Dendritic cell treated with granulocyte-macrophage colony-stimulating factor and Interleukin-4, amounts not matched to agents 40 ng/mL and 50 ng/mL, for 4 days (primary cell): ENCODE results near the gene SNRNP40.

ENCODE experiments used
- H3K27ac Mint-ChIP-seq: one replicate; pipeline ENCODE4 v1.8.0; 2022; ENCODE audit warnings: mild to moderate bottlenecking, mixed read lengths
- H3K27me3 Mint-ChIP-seq: one replicate; pipeline ENCODE4 v1.8.0; 2022; ENCODE audit warnings: mild to moderate bottlenecking, mixed read lengths
- H3K36me3 Mint-ChIP-seq: one replicate; pipeline ENCODE4 v1.8.0; 2022; ENCODE audit warnings: low read depth, mixed read lengths
- H3K4me1 Mint-ChIP-seq: one replicate; pipeline ENCODE4 v1.8.0; 2022; ENCODE audit warnings: low read depth, mixed read lengths
- H3K4me3 Mint-ChIP-seq: one replicate; pipeline ENCODE4 v1.8.0; 2022; ENCODE audit warnings: mild to moderate bottlenecking, moderate library complexity, mixed read lengths
- H3K9me3 Mint-ChIP-seq: one replicate; pipeline ENCODE4 v1.8.0; 2022; ENCODE audit warnings: mixed read lengths
- intact Hi-C: fragments of 100-400 bp; cut with micrococcal nuclease; formaldehyde crosslinking; loops from one replicate; pipeline ENCODE4 v1.15.0; 2022

The SNRNP40 gene

DNA sequence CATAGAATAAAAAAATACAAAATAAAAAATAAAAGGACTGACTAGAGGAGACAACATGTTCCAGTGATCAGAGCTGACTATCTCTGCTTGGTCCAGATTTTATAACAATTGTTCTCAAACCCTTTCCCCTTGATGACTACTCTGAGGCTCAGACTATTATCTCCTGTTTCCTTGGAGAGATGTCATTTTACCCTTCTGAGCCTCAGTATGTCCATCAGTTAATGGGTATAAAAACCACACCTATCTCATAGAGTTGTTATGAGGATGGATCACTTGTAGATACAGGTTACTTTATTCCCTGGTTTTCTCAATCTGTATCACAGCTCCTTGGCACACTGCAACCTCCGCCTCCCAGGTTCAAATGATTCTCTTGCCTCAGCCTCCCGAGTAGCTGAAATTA is 63.9 kb downstream of the SNRNP40 start:
- Mint-ChIP-seq H3K4me3 (no peak overlapping the region), H3K9me3 (no peaks in the 10 kb centered on the region), H3K27me3 (peaks cover 37% of the 10 kb centered on the region), H3K27ac (no peak overlapping the region), H3K4me1 (no peaks in the 10 kb centered on the region), H3K36me3 (no peaks in the 10 kb centered on the region)
- intact Hi-C loops, result no loop called here

DNA sequence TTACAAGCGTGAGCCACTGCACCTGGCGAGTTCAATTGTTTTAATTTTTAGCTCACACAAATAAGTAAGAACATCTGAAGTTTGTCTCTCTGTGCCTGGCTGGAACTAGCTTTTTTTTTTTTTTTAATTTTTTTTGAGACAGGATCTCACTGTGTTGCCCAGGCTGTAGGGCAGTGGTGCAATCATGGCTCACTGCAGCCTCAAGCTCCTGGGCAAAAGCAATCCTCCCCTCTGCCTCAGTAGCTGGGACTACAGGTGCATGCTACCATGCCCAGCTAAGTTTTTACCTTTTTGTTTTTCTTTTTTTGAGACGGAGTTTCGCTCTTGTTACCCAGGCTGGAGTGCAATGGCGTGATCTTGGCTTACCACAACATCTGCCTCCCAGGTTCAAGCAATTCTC is 64.8 kb downstream of the SNRNP40 start:
- Mint-ChIP-seq H3K27ac (no peak overlapping the region), H3K4me3 (no peak overlapping the region), H3K4me1 (no peaks in the 10 kb centered on the region), H3K27me3 (peaks cover 29% of the 10 kb centered on the region), H3K9me3 (no peaks in the 10 kb centered on the region), H3K36me3 (no peaks in the 10 kb centered on the region)
- intact Hi-C loops, result no loop called here

DNA sequence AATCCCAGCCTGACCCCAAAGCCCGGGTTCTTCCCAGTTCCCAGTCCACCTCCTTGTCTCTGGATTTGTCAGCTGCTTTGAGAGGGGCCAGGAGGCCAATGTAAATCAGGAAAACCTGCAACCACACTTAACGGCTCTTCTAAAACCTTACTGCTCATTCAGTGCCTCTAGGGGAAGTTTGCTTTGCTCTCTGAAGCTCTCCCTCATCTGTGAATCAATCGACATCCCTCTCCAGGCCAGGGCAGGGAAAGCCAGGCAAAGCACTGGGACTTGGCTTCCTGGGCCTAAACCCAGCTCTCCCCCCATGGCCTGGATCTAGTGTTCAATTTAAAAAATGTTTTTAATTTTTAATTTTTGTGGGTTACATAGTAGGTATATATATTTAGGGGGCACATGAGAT is 66.2 kb downstream of the SNRNP40 start:
- intact Hi-C loops, result no loop called here
- Mint-ChIP-seq H3K4me1 (no peaks in the 10 kb centered on the region), H3K9me3 (no peaks in the 10 kb centered on the region), H3K36me3 (no peaks in the 10 kb centered on the region), H3K27me3 (peaks cover 21% of the 10 kb centered on the region), H3K27ac (no peak overlapping the region), H3K4me3 (no peak overlapping the region)

DNA sequence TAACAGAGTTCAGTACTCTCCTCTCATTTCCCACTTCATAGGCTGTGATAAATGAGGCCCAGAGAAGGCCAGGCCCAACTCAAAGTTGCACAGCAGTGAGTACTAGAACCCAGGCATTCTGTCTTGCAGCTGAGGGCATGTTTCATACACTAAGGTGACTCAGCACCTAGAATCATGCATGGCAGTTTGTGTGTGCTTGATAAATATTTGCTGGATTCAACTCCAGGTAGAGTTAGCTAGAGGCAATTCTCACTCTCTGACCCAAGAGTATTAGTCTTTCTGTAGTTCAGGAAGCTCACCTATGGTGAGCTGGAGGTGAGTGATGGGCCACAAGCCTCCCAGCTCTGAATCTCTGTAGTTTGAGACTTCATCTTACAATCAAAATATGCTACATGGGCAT is 67.6 kb downstream of the SNRNP40 start:
- Mint-ChIP-seq H3K9me3 (no peaks in the 10 kb centered on the region), H3K36me3 (no peaks in the 10 kb centered on the region), H3K4me3 (no peak overlapping the region), H3K27me3 (peaks cover 10% of the 10 kb centered on the region), H3K27ac (no peak overlapping the region), H3K4me1 (no peaks in the 10 kb centered on the region)
- intact Hi-C loops, result no loop called here

DNA sequence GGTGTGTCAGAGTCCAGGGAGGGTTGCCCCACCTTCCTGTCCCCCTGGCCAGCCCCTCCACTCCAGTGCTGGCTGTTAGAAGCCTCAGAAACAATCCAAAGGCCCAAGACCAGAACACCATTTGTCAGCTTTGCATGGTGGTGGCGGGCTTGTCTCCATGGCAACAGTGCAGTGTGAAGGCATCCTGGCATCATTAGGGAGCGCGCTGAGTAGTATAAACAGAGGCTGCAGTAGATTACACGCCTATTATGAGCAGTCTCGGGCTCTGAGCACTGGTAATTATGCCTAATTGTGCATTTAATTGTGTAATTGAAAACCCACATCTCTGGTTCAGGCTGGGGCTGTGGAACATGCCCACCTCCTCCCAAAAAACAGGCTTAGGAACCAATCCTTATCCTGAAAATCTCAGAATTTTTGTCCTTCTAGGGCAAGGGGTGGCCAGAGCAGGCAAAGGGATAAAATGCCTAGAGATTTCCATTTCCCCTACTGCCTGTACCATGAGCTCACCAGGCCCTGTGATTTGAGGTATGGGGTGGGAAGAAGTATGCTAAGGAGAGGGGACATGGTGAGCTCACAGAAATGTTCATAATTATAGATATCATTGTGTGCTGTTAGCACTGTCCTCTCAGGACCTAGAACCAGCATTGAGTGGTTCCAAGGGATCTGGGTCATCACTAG is 68.6 kb downstream of the SNRNP40 start:
- no peaks in the 10 kb centered on the region for H3K36me3 Mint-ChIP-seq
- H3K9me3 Mint-ChIP-seq, result no peaks in the 10 kb centered on the region
- H3K27ac Mint-ChIP-seq, result no peak overlapping the region
- intact Hi-C loops, result no loop called here
- peaks cover 9% of the 10 kb centered on the region for H3K27me3 Mint-ChIP-seq
- no peak overlapping the region for H3K4me3 Mint-ChIP-seq
- H3K4me1 Mint-ChIP-seq, result no peaks in the 10 kb centered on the region

DNA sequence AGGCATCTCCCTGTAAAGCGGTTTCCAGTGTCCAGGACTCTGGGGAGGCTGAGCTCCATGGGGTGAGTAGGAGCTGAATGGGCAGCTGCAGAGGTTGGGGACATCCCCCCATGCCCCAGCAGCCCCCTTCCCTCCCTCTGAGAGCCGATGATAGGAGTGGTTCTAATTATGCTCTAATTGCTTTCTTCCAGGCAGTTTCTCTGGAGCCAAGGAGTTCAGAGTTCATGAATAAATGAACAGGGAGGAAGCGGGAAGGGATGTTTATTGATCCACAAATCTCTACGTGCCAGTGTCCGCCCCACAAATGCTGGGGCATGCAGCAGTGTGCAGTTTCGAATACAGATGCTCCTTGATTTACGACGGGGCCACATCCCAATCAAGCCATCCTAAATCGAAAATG is 72.5 kb downstream of the SNRNP40 start:
- H3K4me3 Mint-ChIP-seq, result no peak overlapping the region
- H3K4me1 Mint-ChIP-seq, result no peaks in the 10 kb centered on the region
- intact Hi-C loops, result no loop called here
- H3K27me3 Mint-ChIP-seq, result peaks cover 7% of the 10 kb centered on the region
- no peaks in the 10 kb centered on the region for H3K9me3 Mint-ChIP-seq
- no peak overlapping the region for H3K27ac Mint-ChIP-seq
- no peaks in the 10 kb centered on the region for H3K36me3 Mint-ChIP-seq

DNA sequence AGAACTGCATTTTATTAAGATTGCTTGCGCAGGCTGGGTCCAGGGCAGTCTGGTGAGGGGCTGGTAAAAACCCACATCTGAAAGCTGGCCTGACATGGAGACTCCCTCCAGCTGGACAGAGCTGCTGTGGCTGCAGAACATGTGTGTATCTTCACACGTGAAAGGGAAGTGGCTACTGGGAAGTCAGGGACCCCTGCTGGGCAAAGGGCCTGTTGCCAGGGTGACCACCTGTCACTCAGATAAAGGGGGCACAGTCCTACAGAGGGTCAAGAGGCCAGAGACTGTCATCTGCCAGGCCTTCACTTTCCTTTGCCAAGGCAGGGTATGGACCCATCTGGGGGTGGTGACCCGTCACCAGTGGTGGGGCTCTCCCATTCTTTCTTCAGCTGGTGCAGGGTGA is 74.4 kb downstream of the SNRNP40 start:
- Mint-ChIP-seq H3K27me3 (peaks cover 7% of the 10 kb centered on the region), H3K9me3 (no peaks in the 10 kb centered on the region), H3K36me3 (no peaks in the 10 kb centered on the region), H3K4me3 (no peak overlapping the region), H3K4me1 (no peaks in the 10 kb centered on the region), H3K27ac (no peak overlapping the region)
- intact Hi-C loops, result no loop called here

DNA sequence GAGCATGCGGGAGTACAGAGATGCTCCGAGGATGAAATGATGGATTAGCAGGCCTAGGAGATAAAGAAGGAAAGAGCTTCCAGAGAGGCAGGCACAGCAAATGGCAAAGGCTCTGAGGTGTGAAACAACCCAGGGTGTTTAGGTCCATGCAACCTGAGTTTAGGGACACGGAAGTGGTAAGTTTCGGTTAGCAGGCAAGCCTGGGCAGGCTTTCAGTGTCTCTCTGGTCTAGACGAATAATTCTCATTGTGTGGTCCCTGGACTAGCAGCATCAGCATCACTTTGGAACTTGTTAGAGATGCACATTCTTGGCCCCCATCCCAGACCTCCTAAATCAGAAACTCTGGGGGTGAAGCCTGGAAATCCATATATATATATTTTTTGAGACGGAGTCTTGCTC is 75.5 kb downstream of the SNRNP40 start:
- Mint-ChIP-seq H3K4me1 (no peaks in the 10 kb centered on the region), H3K4me3 (no peak overlapping the region), H3K9me3 (no peaks in the 10 kb centered on the region), H3K27ac (no peak overlapping the region), H3K36me3 (no peaks in the 10 kb centered on the region), H3K27me3 (peaks cover 6% of the 10 kb centered on the region)
- intact Hi-C loops, result no loop called here

DNA sequence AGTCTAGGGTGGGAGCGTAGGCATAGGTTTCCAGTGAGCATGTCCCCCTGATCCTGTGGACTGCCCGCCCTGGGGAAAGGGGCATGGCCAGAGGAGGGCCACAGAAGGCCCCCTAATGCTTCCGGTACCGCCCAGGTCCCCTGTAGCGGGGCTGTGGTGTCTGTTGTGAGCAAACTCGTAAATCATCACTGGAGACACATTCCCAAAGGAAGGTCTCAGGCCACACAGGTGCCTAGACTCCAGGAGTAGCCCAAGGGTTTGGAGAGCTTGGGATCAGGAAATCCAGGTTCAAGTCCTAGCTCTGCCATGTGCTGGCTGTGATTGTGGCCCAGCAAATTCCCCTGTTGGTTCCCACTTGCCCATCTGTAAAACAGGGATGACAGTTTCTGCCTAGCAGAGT is 77.1 kb downstream of the SNRNP40 start:
- no peaks in the 10 kb centered on the region for H3K9me3 Mint-ChIP-seq
- H3K27ac Mint-ChIP-seq, result no peak overlapping the region
- no peaks in the 10 kb centered on the region for H3K4me1 Mint-ChIP-seq
- intact Hi-C loops, result no loop called here
- peaks cover 6% of the 10 kb centered on the region for H3K27me3 Mint-ChIP-seq
- H3K36me3 Mint-ChIP-seq, result no peaks in the 10 kb centered on the region
- H3K4me3 Mint-ChIP-seq, result no peak overlapping the region

DNA sequence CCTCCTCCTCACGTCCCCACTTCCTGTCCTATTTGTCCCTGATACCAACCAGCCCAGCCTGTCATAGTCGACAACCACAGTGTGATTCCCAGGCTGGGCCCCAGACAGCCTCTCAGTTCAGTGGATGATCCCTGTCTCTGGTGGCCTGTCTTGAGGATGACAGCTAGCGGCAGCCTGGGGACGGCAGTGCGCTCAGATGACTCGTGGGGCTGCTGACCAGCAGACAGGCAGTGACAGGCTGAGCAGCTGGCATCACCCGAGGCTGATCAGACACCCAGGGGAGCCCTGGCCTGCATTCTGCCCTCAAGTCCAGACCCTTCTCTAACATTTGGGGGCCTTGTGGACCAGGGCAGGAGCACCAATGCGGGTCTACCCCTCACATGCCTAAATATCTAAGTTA is 77.9 kb downstream of the SNRNP40 start:
- H3K9me3 Mint-ChIP-seq, result no peaks in the 10 kb centered on the region

DNA sequence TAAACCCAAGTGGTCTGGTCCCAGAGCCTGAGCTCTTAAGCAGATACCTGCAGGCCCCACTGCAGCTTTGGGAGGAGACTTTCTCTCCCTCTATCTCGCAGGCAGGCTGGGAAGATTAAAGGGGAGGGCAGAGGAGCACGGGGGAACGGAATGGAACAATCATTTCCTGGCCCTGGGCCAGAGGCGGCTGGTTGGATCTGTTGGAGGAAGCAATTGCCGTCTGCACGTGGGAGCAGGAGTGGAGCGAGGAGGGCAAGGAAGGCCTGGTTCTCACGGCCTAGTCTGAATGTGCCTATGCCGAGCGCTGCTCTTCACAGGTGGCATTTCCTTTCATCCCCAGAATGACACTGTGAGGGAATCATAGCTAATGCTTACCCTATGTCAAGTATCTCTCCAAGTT is 80.6 kb downstream of the SNRNP40 start:
- peaks cover 8% of the 10 kb centered on the region for H3K27me3 Mint-ChIP-seq
- intact Hi-C loops, result no loop called here

More for the DNA sequence above, 77.9 kb downstream of the SNRNP40 start:
- H3K4me3 Mint-ChIP-seq, result no peak overlapping the region
- intact Hi-C loops, result no loop called here
- peaks cover 8% of the 10 kb centered on the region for H3K27me3 Mint-ChIP-seq
- no peaks in the 10 kb centered on the region for H3K4me1 Mint-ChIP-seq
- no peak overlapping the region for H3K27ac Mint-ChIP-seq
- no peaks in the 10 kb centered on the region for H3K36me3 Mint-ChIP-seq

DNA sequence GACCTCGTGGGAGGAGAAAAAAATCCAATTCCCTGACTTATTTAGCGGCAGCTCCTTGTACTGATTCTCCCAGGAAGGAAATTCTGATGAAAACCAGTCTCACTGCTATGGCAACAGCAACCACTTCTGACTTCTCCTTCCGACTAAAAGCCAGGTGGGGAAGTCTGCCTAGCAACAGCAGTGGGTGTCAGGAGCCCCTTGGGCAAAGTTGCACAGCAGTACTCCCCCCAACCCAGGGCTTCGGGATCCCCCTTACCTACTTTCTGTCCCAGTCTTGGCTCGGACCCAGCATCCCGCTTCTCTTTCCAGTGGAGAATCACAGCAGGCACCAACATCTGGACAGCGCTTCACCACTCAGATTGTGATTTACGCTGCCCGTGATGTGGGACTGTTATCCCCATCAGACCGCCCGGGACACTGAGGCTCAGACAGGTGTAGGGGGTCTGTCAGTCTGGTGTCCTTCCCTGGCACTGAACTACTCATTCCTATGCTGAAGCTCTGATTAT is 81.5 kb downstream of the SNRNP40 start:
- H3K27ac Mint-ChIP-seq, result no peak overlapping the region
- no peaks in the 10 kb centered on the region for H3K4me1 Mint-ChIP-seq
- H3K9me3 Mint-ChIP-seq, result no peaks in the 10 kb centered on the region
- no peaks in the 10 kb centered on the region for H3K36me3 Mint-ChIP-seq
- intact Hi-C loops, result no loop called here
- peaks cover 8% of the 10 kb centered on the region for H3K27me3 Mint-ChIP-seq
- no peak overlapping the region for H3K4me3 Mint-ChIP-seq

More for the DNA sequence above, 80.6 kb downstream of the SNRNP40 start:
- H3K4me1 Mint-ChIP-seq, result no peaks in the 10 kb centered on the region
- no peak overlapping the region for H3K4me3 Mint-ChIP-seq
- H3K9me3 Mint-ChIP-seq, result no peaks in the 10 kb centered on the region
- no peak overlapping the region for H3K27ac Mint-ChIP-seq
- no peaks in the 10 kb centered on the region for H3K36me3 Mint-ChIP-seq

DNA sequence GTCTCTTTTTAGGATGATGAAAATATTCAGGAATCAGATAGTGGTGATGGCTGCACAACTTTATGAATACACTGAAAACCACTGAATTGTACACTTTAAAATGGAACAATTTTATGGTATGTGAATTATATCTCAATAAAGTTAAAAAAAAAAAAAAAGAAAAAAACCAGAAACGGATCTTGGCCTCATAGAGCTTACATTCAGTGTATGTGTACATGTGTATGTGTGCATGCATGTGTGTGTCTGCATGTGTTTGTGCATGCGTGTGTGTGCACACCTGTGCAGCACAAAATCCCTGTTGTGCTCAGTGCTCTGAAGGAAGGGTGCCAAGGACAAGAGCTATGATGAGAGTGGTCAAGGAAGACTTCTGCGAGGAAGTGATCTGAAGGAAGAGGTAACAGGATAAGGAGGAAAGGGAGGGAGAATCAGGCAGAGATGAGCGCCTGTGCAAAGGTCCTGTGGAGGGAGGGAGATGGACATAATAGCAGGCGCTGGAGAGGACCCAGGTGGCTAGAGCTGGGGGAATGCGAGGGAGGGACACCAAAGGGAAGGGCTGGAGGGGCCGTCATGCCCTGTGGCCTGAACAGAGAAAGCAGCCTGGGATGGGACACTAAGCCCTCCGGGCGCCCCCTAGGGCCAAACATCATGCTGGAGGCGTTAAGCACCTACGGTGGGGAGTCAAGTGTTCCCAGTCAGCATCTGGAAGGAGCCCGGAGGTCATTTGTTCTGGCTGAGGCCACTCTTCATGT is 82.1 kb downstream of the SNRNP40 start:
- Mint-ChIP-seq H3K36me3 (no peaks in the 10 kb centered on the region), H3K9me3 (no peaks in the 10 kb centered on the region), H3K4me3 (no peak overlapping the region), H3K4me1 (no peaks in the 10 kb centered on the region), H3K27ac (no peak overlapping the region), H3K27me3 (peaks cover 8% of the 10 kb centered on the region)
- intact Hi-C loops, result no loop called here
